GM18526 (cell line): ENCODE data around the gene PAPSS2.

Experiments
- POLR2A ChIP-seq: IDR thresholded peaks from 3 replicates; pipeline ENCODE4 v1.6.1; 2011; ENCODE audit not compliant: insufficient read length; ENCODE audit errors: extremely low read depth

PAPSS2 gene

DNA sequence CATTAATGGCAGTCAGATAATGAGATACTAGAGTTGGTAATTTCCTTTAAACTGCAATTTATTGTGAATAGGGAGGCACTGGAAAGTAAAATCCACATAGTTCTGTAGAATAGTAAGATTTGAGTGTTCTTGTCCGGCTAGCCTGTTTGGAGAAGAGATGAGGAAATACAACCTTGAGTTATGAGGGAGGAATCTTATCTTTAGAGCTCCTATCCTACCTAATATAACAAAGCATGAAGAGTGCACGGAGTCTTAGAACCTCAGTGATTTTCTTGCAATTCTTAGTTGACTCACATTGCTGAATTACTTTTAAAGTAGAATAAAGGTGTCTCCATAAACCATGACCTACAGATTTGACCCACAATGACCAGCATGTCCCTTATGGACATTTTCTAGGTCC, 84.9 kb downstream of the PAPSS2 start:
- no peak for TF ChIP-seq POLR2A

DNA sequence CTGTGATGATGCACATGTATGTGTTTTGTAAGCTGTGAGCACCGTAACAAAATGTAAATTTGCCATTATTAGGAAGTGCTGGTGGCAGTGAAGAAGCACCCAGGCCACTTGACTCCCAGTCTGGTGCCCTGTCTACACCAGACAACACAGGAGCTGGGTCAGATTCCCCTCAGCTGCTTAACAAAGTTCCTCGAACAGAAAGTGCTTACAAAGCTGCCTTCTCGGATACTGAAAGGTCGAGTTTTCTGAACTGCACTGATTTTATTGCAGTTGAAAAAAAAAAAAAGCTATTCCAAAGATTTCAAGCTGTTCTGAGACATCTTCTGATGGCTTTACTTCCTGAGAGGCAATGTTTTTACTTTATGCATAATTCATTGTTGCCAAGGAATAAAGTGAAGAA, 87.2 kb downstream of the PAPSS2 start:
- TF ChIP-seq POLR2A: no peak

DNA sequence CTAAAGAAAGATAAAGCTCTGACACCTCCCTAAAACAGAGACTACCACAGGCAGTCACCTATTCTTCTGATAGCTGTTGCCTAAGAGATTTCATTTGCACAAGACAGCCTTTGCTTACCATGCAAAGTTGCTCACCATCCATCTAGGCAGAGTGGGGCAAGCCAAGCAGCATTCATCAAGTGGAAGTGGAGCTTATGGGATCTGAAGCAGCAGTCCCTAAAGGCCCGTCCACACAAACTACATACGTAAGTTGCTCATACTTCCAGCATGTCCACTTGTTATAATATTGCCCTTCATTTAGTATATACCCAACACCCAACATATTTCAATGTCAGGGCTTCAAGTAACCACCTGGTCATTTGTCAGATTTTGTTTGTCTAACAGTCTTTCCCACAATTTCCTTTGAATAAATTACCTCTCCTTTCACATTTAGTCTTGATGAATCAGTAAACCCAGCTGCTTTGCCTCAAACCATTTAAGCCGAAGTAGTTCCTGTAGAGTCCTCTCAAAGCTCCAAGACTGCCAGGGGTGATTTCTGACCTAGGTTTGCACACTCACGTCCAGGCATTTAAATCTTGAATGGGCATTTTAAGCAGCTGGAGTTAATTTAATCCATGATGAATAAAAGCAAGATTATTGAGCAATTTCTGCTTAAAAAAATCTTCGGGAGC, 90.5 kb downstream of the PAPSS2 start:
- no peak for TF ChIP-seq POLR2A

DNA sequence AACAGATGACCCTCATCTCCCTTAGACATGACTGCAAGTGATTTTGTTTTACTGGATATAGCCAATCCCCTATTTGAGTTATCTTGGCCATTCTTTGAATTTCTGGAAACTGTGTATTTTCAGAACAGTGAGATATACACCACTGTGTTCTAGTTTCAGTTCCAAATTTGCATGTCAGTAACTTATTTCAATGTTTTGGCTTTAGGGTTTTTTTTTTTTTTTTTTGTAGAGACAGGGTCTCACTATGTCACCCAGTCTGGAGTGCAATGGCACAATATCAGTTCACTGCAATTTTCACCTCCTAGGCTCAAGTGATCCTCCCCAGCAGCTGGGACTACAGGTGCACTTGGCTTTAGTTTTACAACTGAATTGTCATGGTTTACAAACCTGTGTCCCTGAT, 91.1 kb downstream of the PAPSS2 start:
- TF ChIP-seq POLR2A: no peak

DNA sequence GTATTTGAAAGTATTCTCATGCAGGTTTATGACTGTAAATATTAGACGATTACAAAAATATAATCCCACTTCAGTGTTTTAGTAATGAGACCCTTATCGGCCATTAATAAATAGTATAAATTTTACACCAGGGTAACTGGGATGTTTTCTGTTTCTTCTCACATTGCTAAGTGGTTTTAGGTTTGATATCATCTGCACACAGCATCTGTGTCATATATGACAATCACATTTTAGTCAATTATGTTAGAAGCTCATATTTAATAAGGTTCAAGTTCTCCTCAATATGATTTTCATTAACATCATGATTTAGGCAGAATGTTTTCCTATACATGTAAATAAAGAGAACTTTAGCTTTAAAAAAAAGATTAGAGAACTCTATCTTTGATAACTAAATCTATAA, 91.6 kb downstream of the PAPSS2 start:
- no peak for TF ChIP-seq POLR2A

DNA sequence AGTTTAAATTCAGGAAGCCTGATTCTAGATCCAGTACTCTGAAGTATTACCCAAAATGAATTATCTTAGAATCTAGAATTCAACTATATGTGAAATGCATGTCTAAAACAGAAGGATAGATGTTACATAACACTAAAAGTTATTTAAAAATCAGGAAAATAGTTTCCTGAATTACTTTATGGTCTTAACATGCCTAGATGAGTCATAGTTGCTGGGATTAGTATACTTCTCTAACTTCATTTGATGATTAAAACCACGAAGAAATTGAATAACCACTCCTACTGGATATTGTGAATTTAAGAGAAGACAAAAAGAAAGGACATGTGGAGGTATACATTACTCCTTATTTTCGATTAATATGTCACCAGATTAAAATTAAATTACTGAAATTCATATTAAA, 92.9 kb downstream of the PAPSS2 start:
- no peak for TF ChIP-seq POLR2A

DNA sequence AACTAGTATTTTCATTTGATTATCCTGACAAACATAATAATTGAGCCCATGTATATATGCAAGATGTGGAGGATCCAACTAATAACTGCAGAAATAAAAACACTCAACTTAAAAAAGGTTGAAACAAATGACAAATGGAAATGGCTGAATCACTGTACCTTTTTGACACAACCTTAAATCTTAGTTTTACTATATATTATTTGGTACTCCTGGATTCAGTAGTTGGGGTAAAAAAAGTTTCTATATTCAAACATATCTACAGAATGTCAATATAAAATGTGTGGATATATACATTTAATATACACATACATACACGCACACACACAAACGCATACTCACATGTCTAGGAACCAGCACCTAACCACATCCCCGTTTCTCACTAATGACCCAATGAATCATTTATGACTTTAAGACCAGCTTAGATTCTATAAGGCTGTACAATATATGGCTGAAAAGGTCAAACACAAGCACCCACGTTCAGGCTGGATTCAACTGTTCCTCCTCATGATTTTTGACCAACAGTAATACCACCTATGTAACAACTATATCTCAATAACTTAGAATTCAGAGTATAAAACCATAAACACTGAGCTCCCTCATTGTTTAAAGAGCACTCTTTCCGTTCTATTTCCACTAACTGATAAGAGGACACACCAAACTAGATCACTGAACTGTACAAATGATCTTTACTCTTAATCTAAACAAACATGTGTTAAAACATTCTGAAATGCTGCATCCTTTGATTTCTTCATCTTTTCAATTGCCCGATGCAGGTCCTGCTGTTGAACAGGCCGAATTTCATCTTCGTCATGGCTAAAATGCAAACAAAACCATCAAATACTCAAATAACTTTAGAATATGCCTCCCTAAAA, 94.6 kb downstream of the PAPSS2 start:
- TF ChIP-seq POLR2A: no peak

DNA sequence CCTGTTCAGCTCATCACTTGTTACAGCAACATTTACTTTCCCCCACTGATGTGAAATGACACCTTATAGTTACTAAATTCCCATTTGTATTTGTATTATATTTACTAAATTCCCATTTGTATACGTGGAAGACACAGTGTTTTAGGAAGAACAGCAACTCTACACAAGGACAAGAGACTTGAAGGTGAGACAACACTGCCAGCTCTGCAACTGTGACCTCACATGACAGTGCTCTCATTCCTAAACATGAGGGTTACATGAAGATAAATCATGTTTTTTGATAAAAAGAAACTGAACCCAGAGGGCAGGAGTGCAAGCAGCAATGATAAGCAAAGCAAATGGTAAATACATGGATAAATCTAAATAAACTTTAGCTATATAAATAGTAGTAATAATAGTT, 98.0 kb downstream of the PAPSS2 start:
- TF ChIP-seq POLR2A: no peak

DNA sequence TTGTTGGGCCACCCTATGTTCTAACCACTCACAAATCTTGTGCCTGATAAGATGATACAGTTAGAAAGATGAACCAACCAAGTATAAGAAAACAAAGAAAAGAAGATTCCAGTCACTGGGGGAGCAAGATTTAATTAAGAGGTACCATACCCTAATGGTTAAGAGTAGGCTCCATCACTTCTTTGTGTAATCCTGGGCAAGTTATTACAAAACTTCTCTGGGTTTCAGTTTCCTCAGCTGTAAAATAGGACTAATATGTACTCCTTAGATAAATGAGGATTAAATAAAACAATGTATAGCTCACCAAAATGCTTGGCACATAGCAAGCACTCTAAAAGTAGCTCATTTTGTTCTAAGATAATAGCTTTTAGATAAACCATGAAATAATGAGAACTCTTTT, 99.9 kb downstream of the PAPSS2 start:
- TF ChIP-seq POLR2A: no peak

DNA sequence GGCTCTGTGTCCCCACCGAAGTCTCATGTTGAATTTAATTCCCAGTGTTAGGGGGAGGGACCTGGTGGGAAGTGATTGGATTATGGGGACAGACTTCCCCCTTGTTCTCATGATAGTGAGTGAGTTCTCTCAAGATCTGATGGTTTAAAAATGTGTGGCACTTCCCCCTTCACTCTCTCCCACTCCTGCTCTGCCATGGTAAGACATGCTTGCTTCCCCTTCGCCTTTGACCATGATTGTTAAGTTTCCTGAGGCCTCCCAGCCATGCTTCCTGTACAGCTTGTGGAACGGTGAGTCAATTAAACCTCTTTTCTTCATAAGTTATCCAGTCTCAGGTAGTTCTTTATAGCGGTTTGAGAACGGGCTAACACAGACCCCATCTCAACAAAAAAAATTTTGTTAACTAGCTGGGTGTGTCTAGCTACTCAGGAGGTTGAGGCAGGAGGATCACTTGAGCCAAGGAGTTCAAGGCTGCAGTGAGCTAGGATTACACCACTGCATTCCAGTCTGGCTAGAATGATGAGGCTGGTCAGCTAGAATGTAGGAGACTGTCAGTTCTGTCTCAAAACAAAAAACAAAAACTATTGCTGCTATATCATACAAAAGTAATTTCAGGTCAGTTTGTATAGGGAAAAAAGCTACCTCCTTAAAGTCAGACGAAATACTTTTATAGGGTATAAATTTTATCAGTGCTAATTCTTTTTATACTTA, 100.7 kb downstream of the PAPSS2 start:
- no peak for TF ChIP-seq POLR2A

DNA sequence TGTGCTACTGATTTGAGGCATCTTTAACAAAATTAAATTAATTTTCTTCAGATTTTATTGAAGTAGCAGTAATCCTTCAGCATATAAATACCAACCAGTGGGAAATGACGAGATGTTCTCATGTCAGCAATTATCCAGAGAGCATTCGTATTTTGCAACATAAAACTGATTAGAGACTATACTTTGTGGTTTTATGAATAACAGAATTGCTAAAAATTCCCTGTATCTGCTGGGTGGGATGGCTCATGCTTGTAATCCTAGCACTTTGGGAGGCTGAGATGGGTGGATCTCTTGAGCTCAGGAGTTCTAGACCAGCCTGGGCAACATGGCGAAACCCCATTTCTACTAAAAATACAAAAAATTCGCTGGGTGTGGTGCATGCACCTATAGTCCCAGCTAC, 101.5 kb downstream of the PAPSS2 start:
- no peak for TF ChIP-seq POLR2A

DNA sequence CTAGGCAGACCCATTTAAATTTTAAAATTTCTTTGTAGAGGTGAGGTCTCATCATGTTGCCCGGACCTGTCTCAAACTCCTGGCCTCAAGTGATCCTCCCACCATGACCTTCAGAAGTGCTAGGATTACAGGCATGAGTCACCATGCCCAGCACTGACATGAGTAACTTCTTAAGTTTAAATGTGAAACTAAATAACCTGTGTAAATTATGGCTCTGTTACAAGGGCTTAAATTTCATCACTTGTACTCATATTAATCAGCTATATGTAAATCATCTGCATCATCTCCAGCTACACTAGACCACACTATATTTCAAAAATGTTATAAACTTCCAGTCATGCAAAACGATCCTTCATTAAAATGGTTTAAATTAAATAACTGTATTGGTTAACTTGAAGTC, 102.2 kb downstream of the PAPSS2 start:
- TF ChIP-seq POLR2A: no peak

DNA sequence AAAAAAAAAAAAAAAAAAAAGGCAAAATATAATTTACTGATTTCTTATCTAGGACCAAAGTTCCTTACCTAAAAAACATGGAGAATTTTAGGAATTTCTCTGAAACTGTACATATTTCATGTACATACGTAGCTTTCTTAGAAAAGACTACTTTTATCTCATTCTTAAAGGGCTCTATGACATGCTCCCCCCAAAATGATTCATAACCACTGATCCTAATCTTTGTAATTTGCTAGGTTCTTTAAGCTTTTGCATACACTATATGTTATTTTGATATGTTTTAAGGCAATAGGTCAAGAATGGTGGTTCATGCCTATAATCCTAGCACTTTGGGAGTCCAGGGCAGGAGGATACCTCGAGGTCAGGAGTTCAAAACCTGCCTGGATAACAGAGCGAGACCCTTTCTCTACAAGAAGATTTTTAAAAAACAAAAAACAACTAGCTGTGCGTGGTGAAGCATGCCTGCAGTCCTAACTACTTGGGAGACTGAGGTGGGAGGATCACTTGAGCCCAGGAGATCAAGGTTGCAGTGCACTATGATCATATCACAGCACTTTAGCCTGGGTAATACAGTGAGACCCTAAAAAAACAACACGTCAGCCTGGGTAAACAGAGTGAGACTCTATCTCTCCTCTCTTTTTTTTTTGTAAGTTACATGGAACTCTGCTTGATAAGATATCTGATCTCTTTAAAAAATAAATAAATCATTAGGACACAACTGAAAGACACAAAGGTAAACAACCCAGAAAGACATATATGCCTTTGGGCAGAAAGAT, 103.6 kb downstream of the PAPSS2 start:
- no peak for TF ChIP-seq POLR2A

DNA sequence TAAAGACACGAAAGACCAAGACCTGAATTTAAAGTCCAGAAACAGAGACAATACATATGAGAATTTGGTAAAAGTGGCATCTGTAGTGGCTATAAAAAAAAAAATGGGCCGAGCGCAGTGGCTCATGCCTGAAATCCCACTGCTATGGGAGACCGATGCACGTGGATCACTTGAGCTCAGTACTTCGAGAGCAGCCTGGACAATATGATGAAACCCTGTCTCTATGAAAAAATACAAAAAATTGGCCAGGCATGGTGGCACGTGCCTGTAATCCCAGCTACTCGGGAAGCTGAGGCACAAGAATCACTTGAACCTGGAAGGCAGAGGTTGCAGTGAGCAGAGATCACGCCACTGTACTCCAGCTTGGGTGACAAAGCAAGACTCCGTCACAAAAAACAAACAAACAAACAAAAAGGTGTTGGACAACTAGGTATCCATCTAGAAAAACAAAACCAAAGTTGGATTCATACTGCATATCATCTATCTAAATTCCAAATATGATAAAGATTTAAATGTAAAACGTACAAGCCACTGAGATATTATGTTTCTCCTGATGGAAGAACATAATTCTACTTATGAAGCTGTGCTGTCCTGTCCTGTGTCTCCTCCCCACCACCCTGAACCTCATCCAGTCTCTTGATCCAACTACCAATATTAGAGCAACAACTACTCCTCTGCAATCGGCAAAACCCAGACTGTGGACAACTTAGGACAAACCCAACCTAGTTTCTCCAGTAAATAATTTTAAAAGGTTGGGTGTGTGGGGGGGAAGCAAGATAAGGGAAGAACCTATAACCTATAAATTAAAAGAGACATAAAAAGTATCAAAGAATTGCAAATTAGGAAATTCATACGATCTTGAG, 104.6 kb downstream of the PAPSS2 start:
- no peak for TF ChIP-seq POLR2A
